Measurements from ENCODE around the gene ILDR1. TPM values are rescaled to one million over a fixed set of nuclear protein-coding genes. Genes with fewer than 3 reads are reported as not detected.
A peak's percentile ranks its signal among the peaks of the same experiment; 100 is the strongest.

ILDR1 gene
- total and polyA plus RNA-seq, 10 of the 15 experiments (the other 5 are each of a cell fraction or from before 2014, with no cell fraction given): 1.3 to 12.0 (median 7.0) TPM

DNA sequence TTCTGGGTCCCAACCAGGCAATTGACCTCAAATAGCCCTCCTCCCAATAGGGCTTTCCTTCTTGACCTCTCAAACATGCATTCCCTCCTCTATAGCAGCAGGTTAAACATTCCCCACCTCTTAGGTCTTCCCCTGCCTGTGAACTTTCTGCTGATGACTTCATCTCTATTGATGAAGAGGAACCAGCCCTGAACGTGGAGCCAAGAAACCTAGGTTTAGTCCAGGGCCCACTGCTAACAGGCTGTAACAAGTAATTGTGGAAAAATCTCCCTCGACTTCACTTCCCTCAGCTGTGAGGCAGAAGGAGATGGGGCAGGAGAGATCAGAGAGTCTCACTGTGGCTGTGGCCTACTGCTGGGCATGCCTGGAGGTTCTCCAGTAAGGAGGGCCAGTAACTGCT, 24.7 kb downstream of the ILDR1 start (continued):
- TF ChIP-seq MYC (IDR thresholded peaks at IDR 0.05; ENCODE audit: insufficient read depth, insufficient read length, insufficient replicate concordance, low read length, severe bottlenecking) (no peak), WRNIP1 (IDR thresholded peaks at IDR 0.05; ENCODE audit: borderline replicate concordance, low read depth, low read length) (no peak), IKZF2 (IDR thresholded peaks at IDR 0.05) (peak in 1 of 2 experiments; percentile 28; a peak in 1 of 4 replicates), ZNF592 (IDR thresholded peaks at IDR 0.05) (no peak), NFYA (IDR thresholded peaks at IDR 0.05; ENCODE audit: borderline replicate concordance, low read depth, low read length) (no peak), FOXM1 (IDR thresholded peaks at IDR 0.05; ENCODE audit: low read depth, low read length) (no peak), CREB1 (IDR thresholded peaks at IDR 0.05; ENCODE audit: low read depth) (no peak), NKRF (conservative IDR thresholded peaks at IDR 0.05) (no peak), RFX5 (IDR thresholded peaks at IDR 0.05; ENCODE audit: low read depth, low read length) (no peak), ZNF384 (IDR thresholded peaks at IDR 0.05; ENCODE audit: borderline replicate concordance, low read depth, low read length) (no peak), SPI1 (IDR thresholded peaks at IDR 0.05; ENCODE audit: borderline replicate concordance, insufficient read depth, low read depth, low read length) (no peak), MAX (IDR thresholded peaks at IDR 0.05; ENCODE audit: low read depth, low read length) (no peak), ASH2L (IDR thresholded peaks at IDR 0.05; ENCODE audit: borderline replicate concordance, low read depth) (no peak), KAT2A (conservative IDR thresholded peaks at IDR 0.05; ENCODE audit: control insufficient read depth, low read depth, low read length) (no peak), IKZF1 (conservative IDR thresholded peaks at IDR 0.05) (peak; percentile 13; the same call in 1 of the 2 replicates), GATAD2B (conservative IDR thresholded peaks at IDR 0.05; ENCODE audit: low read depth) (no peak), JUND (IDR thresholded peaks at IDR 0.05; ENCODE audit: low read depth, low read length) (no peak)
- TF ChIP-seq, protein P1, sequence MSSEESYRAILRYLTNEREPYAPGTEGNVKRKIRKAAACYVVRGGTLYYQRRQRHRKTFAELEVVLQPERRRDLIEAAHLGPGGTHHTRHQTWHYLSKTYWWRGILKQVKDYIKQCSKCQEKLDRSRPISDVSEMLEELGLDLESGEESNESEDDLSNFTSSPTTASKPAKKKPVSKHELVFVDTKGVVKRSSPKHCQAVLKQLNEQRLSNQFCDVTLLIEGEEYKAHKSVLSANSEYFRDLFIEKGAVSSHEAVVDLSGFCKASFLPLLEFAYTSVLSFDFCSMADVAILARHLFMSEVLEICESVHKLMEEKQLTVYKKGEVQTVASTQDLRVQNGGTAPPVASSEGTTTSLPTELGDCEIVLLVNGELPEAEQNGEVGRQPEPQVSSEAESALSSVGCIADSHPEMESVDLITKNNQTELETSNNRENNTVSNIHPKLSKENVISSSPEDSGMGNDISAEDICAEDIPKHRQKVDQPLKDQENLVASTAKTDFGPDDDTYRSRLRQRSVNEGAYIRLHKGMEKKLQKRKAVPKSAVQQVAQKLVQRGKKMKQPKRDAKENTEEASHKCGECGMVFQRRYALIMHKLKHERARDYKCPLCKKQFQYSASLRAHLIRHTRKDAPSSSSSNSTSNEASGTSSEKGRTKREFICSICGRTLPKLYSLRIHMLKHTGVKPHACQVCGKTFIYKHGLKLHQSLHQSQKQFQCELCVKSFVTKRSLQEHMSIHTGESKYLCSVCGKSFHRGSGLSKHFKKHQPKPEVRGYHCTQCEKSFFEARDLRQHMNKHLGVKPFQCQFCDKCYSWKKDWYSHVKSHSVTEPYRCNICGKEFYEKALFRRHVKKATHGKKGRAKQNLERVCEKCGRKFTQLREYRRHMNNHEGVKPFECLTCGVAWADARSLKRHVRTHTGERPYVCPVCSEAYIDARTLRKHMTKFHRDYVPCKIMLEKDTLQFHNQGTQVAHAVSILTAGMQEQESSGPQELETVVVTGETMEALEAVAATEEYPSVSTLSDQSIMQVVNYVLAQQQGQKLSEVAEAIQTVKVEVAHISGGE (CRISPR knock-in tag; IDR thresholded peaks at IDR 0.05): no peak
- TF ChIP-seq, protein P2, sequence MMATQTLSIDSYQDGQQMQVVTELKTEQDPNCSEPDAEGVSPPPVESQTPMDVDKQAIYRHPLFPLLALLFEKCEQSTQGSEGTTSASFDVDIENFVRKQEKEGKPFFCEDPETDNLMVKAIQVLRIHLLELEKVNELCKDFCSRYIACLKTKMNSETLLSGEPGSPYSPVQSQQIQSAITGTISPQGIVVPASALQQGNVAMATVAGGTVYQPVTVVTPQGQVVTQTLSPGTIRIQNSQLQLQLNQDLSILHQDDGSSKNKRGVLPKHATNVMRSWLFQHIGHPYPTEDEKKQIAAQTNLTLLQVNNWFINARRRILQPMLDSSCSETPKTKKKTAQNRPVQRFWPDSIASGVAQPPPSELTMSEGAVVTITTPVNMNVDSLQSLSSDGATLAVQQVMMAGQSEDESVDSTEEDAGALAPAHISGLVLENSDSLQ (IDR thresholded peaks at IDR 0.05): no peak
